H1 (cell line): Measurements from ENCODE around the gene OR9A4.

Experiments
- JUND ChIP-seq: IDR thresholded peaks from 2 replicates; pipeline ENCODE4 v1.6.1; 2011; ENCODE audit warnings: mild to moderate bottlenecking, improper control_type of control experiment, low read length
- TF ChIP-seq, protein P1 (sequence below), 3 experiments: IDR thresholded peaks; 1 replicate in 2 of 3; 2 replicates in 1 of 3; pipeline versions ENCODE4 v1.5.1 to v1.6.1; 2011; ENCODE audit warnings: low read length in 3 of 3, mild to moderate bottlenecking in 3 of 3, inconsistent platforms in 2 of 3, low read depth in 1 of 3, moderate library complexity in 1 of 3; ENCODE audit not compliant: insufficient read depth in 1 of 3; ENCODE audit errors: control extremely low read depth in 1 of 3

DNA sequence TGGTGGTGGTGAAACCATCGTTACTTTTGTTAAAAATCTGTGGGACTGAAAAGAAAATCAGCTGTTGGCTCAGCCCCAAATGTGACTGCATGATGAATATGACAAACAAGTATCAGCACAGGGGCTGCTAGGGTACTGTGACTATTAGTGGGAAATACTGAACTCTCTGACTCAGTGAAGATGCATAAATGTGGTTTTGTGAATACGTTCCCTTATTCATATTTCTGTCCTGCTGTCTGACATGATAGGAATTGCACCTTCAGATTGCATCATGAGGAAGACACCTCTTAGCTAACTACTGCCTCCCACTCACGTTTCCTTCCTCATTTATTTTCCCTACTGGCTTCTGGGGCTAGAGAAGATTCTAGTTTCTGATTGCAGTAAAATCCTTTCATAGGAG, 29.2 kb downstream of the OR9A4 start:
- TF ChIP-seq, protein P1, sequence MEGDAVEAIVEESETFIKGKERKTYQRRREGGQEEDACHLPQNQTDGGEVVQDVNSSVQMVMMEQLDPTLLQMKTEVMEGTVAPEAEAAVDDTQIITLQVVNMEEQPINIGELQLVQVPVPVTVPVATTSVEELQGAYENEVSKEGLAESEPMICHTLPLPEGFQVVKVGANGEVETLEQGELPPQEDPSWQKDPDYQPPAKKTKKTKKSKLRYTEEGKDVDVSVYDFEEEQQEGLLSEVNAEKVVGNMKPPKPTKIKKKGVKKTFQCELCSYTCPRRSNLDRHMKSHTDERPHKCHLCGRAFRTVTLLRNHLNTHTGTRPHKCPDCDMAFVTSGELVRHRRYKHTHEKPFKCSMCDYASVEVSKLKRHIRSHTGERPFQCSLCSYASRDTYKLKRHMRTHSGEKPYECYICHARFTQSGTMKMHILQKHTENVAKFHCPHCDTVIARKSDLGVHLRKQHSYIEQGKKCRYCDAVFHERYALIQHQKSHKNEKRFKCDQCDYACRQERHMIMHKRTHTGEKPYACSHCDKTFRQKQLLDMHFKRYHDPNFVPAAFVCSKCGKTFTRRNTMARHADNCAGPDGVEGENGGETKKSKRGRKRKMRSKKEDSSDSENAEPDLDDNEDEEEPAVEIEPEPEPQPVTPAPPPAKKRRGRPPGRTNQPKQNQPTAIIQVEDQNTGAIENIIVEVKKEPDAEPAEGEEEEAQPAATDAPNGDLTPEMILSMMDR (IDR thresholded peaks at IDR 0.05; ENCODE audit: control extremely low read depth in 1 of 3, insufficient read depth in 1 of 3, low read depth in 1 of 3, low read length in 3 of 3) = no peak
- TF ChIP-seq JUND = no peak
